Testis (tissue), 3 donors: ENCODE measurements around the gene LMX1A. TPM values are rescaled to one million over a fixed set of nuclear protein-coding genes. Genes with fewer than 3 reads are reported as not detected.

Experiments used
- DNase-seq: peaks from one replicate; pipeline ENCODE4 v3.0.0-alpha.2; 2019
- H3K27ac ChIP-seq, 2 donors: fragments of 200-600 bp; sonication (generic); one replicate each; pipeline ENCODE4 v1.5.1; 2019
- H3K27me3 ChIP-seq: fragments of 200-600 bp; sonication (generic); one replicate; pipeline ENCODE4 v1.5.1; 2019
- H3K36me3 ChIP-seq: fragments of 200-600 bp; sonication (generic); one replicate; pipeline ENCODE4 v1.5.1; 2017; ENCODE audit warnings: low read depth; ENCODE audit errors: missing control alignments
- H3K4me1 ChIP-seq: fragments of 200-600 bp; sonication (generic); one replicate; pipeline ENCODE4 v1.5.1; 2019
- H3K4me3 ChIP-seq, 2 donors: fragments of 200-600 bp; sonication (generic); one replicate each; pipeline ENCODE4 v1.5.1; 2017 to 2019
- H3K9me3 ChIP-seq: fragments of 200-600 bp; sonication (generic); one replicate; pipeline ENCODE4 v1.5.1; 2017
- CTCF ChIP-seq, 3 experiments: fragments of 450-650 bp in 2 of 3; fragments of 200-600 bp in 1 of 3; sonication (generic) in 1 of 3; IDR thresholded peaks; one replicate each; pipeline ENCODE4 v1.5.1; 2016 to 2019; ENCODE audit warnings: antibody characterized with exemption in 3 of 3, mild to moderate bottlenecking in 2 of 3, moderate library complexity in 1 of 3
- POLR2A ChIP-seq: fragments of 450-650 bp; IDR thresholded peaks from one replicate; pipeline ENCODE4 v1.6.1; 2017; ENCODE audit warnings: antibody characterized with exemption, mild to moderate bottlenecking, moderate library complexity
- WGBS, 2 donors: methylation state at CpG; one replicate each; pipeline ENCODE4 v1.1.5; 2018; 5-methylcytosine and 5-hydroxymethylcytosine counted together
- intact Hi-C: fragments of 100-400 bp; cut with DNase I; formaldehyde crosslinking; loops from one replicate; pipeline ENCODE4 v1.15.1; 2023; ENCODE audit warnings: low total_unique reads
- polyA plus RNA-seq: library from polyadenylated mRNA; stranded (reverse); fragments of 350-450 nt; fragmentation: Illumina TruSeq; extraction: RNeasy Lipid Tissue Mini Kit (QIAGEN cat#74804); gene quantifications from one replicate; pipeline ENCODE4 v1.2.3, GENCODE V29; 2014; ENCODE audit warnings: low read depth, low replicate concordance; ENCODE audit not compliant: insufficient read depth
- total RNA-seq, 2 donors: library from RNA; depleted of rRNA; stranded (reverse); fragments of >200 nt; gene quantifications; one replicate each; pipeline ENCODE4 v1.2.3, GENCODE V29; 2016

LMX1A gene
- total and polyA plus RNA-seq, 3 donors from 2014 or later: 0.62 to 2.6 (median 0.94) TPM

GRCh38 chr1:165248969-165249571, 107.4 kb downstream of the LMX1A start:
- no peak overlapping the region for H3K27ac ChIP-seq
- intact Hi-C loops: no loop called here

GRCh38 chr1:165241952-165242351, 114.6 kb downstream of the LMX1A start:
- WGBS, 2 donors: 55 to 59% methylated on average over 4 of the region's 4 CpGs
- Histone ChIP-seq H3K4me1 (no peaks in the 10 kb centered on the region), H3K9me3 (no peaks in the 10 kb centered on the region), H3K4me3 (no peak overlapping the region), H3K27ac (no peak overlapping the region), H3K27me3 (no peaks in the 10 kb centered on the region), H3K36me3 (no peaks in the 10 kb centered on the region)
- TF ChIP-seq POLR2A: no peak
- DNase-seq: no peak
- intact Hi-C loops: no loop called here

More at GRCh38 chr1:165248969-165249571, 107.4 kb downstream of the LMX1A start:
- Histone ChIP-seq H3K9me3 (no peaks in the 10 kb centered on the region), H3K27me3 (no peaks in the 10 kb centered on the region), H3K36me3 (no peaks in the 10 kb centered on the region), H3K4me1 (no peaks in the 10 kb centered on the region), H3K4me3 (no peak overlapping the region)
- TF ChIP-seq POLR2A (no peak), CTCF (IDR thresholded peaks at IDR 0.05) (no peak)
- 90% methylated on average over 5 of the region's 5 CpGs for WGBS, 2 donors
- no peak for DNase-seq

GRCh38 chr1:165241321-165241720, 115.2 kb downstream of the LMX1A start:
- intact Hi-C loops: no loop called here
- no peaks in the 10 kb centered on the region for H3K36me3 ChIP-seq
- no peaks in the 10 kb centered on the region for H3K4me1 ChIP-seq
- WGBS, 2 donors: 67 to 79% methylated on average over 2 of the region's 2 CpGs
- no peak for DNase-seq
- H3K27me3 ChIP-seq: no peaks in the 10 kb centered on the region
- H3K4me3 ChIP-seq: no peak overlapping the region
- no peak overlapping the region for H3K27ac ChIP-seq
- TF ChIP-seq POLR2A (no peak), CTCF (IDR thresholded peaks at IDR 0.05) (no peak)
- H3K9me3 ChIP-seq: no peaks in the 10 kb centered on the region

GRCh38 chr1:165240492-165240891, 116.0 kb downstream of the LMX1A start:
- DNase-seq: no peak
- H3K4me3 ChIP-seq: no peak overlapping the region
- intact Hi-C loops: no loop called here
- H3K36me3 ChIP-seq: no peaks in the 10 kb centered on the region
- TF ChIP-seq CTCF (IDR thresholded peaks at IDR 0.05) (no peak), POLR2A (no peak)
- WGBS, 2 donors: 49 to 64% methylated on average over 4 of the region's 4 CpGs
- H3K4me1 ChIP-seq: no peaks in the 10 kb centered on the region
- no peaks in the 10 kb centered on the region for H3K27me3 ChIP-seq
- no peaks in the 10 kb centered on the region for H3K9me3 ChIP-seq
- no peak overlapping the region for H3K27ac ChIP-seq

- no peak for DNase-seq
- H3K36me3 ChIP-seq: no peaks in the 10 kb centered on the region
- no peak overlapping the region for H3K4me3 ChIP-seq
- TF ChIP-seq CTCF (IDR thresholded peaks at IDR 0.05) (no peak), POLR2A (no peak)
- intact Hi-C loops: no loop called here
- H3K4me1 ChIP-seq: no peaks in the 10 kb centered on the region
- no peaks in the 10 kb centered on the region for H3K27me3 ChIP-seq
- no peak overlapping the region for H3K27ac ChIP-seq
- 55 to 57% methylated on average over 2 of the region's 2 CpGs for WGBS, 2 donors
- H3K9me3 ChIP-seq: no peaks in the 10 kb centered on the region
Observed at GRCh38 chr1:165239873-165240272, 116.6 kb downstream of the LMX1A start.
